DMS53 treated with DMSO at 0.1 percent for 48 hours (cell line): ENCODE data around the gene ADAMTS12.

Source experiments
- DNase-seq: peaks from one replicate; lab custom pipeline; 2025; ENCODE audit not compliant: unreplicated experiment; lab: John Stamatoyannopoulos, UW

The ADAMTS12 gene

DNA sequence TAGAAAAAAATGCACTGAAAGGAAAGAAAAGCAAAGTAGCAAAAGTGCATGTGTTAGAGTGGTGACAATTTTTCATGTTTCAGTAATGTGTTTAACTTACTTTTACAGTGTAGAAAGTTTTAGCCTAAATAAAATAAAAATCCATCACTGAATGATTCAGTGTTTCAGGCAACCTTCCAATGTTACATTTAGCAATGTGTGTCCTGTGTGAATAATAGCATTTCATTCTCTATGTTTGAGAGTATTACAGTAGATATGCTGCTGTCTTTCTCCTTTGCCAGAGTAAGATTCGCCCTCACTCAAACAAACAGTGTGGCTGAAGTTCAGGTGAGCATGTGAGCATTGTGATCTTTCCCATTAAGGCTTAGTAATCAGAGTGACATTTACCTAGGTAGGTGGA lies 279.9 kb downstream of the ADAMTS12 start:
- DNase-seq: no peak

DNA sequence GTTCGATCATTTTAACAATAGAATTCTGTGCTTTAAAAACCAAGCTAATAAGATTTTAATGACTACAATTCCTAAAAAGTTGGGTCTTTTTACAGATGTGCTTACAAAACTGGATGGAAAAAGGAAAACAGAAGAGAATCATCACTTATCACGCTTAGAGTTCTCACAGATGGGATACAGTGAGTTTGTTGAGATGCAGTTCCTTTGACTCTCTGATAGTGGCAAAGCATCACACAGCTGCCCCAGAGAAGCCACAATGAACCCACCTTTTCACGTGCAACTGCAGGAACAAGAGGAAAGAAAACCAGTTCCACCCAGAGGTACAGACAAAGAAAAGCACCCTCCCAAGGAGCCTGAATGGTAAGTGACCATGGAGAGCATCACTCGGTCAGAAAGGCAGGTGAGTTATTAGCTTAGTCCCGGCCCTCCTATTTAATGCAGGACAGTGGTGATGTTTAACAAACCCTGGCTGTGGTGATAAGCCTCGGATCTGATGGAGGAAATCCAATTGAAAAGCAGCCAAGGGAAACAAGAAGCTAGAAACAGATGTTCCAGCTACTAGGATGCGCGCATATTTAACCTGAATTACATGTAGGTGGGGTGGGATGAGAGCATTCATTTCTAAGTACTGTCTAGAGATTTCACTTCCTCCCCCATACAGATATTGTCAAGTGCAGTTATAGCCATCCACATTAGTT lies 283.3 kb downstream of the ADAMTS12 start:
- DNase-seq: no peak

DNA sequence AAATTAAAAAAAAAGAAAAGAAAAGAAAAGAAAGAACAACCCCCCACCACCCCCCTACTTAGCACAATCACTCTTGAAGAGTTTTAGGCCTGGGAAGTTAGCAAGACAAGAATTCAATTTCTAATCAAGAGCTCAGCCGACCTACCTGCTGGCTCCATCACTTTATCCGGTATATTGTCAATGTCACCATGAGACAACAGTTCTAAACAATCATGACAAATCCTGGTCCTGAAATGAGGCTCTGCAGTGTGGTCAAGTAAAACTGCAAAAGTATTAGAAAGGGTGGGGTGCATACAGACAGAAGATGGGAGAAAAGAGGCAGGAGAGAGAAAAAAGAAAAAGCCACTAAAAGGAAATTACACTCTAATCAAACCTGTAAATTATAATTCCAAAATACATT lies 287.3 kb downstream of the ADAMTS12 start:
- DNase-seq: no peak

DNA sequence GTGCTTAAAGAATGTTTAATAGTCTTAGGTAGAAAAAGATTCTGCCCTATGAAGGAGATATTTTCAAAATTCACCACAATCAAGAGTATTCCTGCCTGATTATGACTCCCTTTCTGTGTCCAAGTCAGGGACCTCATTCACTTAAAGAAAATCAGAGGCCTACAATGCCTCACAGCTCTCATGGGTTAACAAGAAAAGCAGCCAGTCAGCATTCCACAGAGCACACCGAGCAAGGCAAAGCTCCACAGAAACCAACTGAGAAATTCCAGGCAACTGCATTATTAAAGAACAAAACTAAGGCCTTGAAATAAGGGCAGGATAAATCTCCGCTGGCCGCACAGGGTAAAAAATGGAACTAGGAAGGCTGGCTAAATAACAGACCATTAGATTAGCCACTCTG lies 289.9 kb downstream of the ADAMTS12 start:
- DNase-seq: no peak

DNA sequence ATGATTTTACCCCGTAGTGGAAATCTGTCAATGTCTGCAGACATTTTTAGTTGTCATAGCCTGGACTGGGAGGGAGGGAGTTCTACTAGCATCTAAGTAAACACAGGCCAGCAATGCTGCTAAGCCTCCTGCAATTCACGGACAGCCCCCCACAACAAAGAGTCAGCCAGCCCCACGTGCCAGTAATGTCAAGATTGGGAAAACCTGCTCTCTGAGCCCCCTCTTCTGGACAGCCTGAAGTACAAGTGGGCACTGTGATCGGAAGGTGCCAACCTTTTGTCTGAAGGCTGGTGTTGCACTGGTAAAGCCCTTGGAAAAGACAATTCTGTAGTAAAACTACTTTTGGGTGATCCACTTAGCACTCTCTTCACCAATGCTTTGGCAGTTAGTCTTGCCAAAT lies 296.5 kb downstream of the ADAMTS12 start:
- DNase-seq: no peak

DNA sequence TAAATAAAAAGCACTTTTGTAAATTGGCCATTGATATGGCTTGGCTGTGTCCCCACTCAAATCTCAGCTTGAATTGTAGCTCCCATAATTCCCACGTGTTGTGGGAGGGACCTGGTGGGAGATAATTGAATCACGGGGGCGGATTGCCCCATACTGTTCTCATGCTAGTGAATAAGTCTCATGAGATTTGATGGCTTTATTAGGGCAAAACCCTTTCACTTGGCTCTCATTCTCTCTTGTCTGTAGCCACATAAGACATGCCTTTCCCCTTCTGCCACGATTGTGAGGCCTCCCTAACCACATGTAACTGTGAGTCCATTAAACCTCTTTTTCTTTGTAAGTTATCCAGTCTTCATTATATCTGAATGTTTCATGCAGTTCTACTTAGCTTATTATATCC lies 297.8 kb downstream of the ADAMTS12 start:
- no peak for DNase-seq

DNA sequence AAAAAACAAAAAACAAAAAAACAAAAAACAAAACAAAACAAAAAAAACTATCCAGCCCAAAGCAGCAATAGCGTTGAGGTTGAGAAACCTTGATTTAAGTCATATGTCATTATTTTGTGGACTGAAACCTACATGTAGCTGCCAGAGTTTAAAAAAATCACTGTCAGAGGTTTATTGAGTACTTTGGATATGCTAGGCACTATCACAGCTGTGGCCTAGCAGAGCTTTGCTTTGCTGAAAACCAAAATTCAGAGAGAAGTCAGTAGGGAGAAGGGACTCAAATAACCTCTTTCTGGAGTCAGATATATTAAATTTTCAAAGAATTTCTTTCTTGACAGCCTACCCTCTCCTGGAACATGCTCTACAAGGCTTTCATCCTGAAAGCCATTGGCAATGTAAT lies 299.5 kb downstream of the ADAMTS12 start:
- no peak for DNase-seq

DNA sequence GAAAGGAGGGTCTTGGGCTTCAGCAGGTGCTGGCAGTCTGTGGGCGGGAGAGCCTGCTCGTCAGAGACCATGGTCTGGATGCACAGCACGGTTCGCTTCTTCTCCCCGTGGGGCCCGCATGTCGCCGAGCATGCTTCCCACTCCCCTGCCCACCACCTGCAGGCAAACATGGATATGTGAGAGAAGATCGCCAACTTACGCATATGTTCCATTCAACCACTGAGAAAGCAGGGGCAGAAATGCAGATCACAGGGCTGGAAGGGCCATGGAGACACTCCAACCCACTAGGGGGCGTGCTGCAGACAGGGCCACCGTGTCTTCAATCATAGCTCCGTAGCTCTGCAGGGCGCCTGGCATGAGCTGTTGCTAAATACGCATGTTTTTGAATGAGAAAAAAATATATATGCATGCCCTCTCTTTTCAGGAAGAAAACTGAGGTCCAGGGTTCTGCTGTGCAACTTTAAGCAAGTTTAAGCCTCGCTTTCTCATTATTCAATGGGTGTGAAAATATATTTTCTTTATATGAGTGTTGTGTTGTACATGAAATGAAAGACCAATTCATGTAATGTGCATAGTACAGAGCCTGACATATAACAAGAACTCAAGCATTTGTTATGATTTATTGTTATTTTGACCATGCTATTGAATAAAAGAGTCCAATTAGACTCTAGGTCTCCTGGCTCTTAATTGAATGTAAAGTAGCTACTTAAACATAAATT lies 303.0 kb downstream of the ADAMTS12 start:
- DNase-seq: peak; percentile 13

DNA sequence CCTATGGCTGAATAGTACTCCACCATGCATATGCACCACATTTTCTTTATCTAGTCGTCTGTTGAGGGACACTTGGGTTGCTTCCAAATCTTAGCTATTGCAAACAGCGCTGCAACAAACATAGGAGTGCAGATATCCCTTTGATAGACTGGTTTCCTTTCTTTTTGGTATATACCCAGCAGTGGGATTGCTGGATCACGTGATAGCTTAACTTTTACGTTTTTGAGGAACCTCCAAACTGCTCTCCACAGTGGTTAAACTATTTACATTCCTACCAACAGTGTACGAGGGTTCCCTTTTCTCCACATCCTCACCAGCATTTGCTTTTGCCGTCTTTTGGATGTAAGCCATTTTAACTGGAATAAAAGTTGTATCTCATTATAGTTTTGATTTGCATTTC lies 308.5 kb downstream of the ADAMTS12 start:
- DNase-seq: no peak

DNA sequence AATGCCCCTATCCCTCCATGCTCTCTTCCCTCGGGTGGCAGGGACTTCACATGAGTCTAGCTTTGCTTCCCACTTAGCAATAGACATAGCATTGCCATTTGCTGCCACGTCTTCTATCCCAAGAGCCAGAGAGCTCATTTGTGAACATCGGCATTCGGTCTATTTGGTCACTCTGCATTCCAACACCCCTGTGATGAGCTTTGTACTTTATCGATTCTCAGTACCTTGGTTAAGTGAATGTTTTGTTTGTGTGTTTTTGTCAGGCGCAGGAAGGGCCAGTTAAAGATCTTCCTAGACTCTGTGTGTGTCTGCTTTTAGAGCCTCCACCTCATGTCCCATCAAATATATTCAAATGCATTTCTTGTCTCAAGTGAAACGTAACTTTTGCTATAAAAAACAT lies 309.4 kb downstream of the ADAMTS12 start:
- DNase-seq: no peak

DNA sequence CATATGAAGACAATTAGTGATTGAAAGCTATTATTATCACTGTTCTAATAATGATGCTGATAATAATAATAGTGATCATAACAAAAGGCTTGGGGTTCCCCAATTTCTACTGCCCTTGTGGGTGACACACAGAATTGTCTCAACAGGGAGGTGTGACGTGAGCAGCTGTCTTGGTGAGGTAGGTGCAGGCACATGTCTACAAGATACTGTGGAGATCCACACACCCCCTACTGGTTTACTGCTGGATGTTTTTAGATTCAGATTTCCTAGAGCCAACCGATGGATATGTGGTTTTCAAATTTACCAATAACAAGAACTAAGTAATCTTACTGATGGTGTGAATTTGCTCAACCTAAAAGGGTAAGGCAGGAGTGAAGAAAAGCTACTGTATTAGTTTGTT lies 312.0 kb downstream of the ADAMTS12 start:
- no peak for DNase-seq

DNA sequence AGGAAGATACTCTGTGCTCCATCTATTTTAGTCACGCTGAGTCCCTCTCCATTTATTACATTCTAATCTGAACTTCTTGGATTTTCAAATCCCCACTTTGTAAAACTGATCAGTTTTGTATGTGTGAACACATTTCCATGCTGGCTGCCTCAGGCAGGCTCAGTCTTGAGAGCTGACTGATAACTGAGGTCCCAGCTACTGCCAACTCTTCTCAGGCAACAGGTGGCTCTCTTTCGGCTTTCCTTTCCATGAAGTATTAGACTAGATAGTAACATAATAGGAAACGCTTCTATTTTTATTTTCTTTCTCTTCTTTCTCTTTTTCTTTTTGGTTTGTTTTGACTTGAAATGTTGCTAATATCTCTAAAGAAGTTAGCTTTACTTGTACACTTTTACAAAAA lies 312.6 kb downstream of the ADAMTS12 start:
- no peak for DNase-seq

DNA sequence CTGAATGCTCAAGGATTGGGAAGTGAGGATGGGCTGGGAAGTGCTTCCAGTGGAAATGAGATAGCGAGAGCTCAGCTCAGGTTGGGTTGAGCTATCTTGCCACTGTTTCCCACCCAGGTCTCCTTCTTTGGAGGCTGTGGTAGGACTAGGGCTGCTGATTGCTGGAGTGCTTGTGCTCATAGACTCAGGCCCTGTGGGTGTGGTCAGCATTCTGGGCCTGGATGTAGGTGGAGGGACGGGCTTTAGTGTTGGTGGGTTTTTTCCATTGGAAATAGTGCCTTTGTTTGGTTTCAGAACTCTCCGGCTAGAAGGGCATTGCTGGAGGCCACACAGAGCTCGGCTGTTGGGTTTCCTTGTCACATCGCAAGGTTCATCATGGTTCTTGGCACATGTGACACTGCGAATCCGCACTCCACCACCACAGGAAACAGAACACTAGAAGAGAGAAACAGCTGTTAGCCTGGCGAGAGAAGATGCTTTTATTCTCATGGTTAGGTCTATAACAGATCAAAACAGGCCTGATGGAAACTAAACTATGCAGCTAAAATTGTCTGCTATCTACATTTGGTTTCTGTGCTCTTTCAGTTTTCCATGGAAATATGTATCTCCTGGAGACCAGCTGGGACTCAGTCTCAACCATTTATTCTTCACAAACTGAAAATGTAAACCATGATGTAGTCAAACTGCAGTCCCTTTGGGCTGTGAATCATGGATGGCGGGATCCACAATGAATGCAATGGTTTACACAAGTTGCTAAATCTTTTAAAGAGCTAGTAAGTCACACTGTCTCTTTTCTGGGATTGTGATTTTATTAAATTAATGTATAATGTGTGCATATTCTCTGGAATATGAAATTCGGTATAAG lies 314.8 kb downstream of the ADAMTS12 start:
- no peak for DNase-seq

DNA sequence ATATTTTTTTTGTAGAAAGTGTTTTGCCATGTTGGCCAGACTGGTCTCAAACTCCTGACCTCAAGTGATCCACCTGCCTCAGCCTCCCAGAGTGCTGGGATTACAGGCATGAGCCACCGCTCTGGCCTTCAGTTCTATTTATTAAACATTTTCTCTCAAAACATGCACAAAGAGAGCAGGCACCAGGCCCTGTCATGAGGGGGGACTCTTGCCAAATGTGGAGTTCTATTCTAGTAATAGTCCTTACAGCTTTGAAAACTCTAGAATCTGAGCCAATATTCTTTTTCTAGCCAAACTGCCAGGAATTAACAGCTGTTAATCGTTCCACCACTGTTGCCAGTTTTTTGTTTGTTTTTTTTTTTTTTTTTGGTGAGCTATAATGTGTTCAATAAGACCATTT lies 326.5 kb downstream of the ADAMTS12 start:
- DNase-seq: no peak

DNA sequence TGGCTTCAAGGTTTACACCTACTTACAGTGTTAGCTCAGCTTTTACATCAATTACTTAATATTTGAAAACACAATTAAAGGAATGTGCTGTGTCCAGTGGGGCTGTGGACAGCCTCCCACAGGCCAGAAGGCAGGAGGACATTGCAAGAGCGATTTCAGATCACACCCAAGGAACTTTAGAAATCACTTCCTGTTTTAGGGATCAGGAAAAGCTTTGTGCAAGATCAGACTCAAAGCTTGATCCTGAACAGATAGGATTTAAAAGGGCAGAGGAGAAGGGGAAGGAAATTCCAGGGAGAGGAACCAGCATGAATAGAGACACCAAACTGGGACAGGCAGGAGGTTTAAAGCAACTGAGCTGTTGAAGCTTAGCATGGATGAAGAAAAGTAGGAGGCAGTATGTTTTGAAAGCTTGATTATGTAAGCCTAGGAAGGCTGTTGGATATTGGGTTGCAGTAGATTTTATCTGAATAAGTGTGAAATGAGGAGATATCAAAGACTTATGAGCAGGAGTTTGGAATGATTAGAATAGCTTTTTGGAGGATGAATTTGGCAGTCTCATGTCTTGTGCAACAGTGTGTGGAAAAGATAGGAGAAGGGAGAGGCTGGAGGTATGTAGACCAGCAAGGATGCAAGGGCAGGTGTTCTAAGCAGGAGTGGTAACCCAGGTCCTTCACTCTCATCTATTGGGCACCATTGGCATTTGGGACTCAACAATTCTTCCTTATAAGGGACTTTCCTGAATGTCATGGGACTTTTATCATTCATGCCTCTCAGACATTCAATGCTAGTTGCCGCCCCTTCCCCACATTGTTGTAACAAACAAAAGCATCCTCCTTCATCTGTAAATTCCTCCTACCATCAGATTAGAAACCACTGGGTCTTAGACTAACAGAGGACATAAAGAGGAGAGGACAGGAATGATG lies 327.5 kb downstream of the ADAMTS12 start:
- DNase-seq: no peak

DNA sequence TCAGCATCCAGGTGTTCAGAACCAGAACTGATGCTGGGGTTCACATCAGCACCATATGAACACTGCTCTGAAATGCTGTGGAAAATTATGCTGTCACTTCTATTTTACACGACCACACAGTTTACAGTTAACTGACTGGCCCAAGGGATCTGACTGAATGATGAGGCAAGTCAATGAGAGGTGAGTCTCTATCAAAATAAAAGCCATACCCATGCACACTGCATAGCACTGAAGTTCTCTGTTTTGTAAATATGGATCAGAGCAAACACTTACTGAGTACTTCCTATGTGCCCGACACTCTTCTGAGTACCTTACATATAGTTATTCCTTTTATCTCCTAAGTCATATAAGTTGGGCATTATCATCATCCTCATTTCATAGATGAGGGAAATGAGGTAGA lies 328.3 kb downstream of the ADAMTS12 start:
- no peak for DNase-seq

DNA sequence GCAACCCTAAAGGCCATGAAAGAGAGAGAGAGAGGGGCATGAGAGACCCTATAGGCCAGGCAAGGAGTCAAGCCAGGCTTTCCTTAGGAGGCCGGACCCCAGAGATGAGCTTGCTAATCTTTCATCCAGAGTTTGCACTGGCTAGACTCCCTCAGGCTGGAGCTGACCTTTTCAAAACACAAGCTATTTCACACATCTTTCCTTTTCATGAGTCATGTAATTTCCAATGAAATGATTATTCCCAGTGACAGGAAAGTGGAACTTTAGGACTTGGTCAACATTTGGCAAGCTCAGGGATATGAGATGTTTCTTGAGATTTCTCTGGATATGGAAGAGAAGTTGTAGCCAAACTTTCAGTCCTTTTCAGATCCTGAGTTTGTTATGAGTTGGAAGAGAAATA lies 333.3 kb downstream of the ADAMTS12 start:
- DNase-seq: no peak

DNA sequence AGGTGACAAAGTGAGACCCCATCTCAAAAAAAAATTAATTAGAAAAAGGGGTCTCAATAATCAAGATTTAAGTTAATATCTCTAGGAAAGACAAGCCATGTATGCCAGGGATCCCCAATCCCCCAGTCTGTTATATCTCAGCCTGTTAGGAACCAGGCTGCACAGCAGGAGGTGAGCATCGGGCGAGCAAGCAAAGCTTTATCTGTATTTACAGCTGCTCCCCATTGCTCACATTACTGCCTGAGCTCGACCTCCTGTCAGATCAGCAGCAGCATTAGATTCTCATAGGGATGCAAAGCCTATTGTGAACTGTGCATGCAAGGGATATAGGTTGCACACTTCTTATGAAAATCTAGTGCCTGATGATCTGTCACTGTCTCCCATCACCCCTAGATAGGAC lies 334.2 kb downstream of the ADAMTS12 start:
- no peak for DNase-seq

DNA sequence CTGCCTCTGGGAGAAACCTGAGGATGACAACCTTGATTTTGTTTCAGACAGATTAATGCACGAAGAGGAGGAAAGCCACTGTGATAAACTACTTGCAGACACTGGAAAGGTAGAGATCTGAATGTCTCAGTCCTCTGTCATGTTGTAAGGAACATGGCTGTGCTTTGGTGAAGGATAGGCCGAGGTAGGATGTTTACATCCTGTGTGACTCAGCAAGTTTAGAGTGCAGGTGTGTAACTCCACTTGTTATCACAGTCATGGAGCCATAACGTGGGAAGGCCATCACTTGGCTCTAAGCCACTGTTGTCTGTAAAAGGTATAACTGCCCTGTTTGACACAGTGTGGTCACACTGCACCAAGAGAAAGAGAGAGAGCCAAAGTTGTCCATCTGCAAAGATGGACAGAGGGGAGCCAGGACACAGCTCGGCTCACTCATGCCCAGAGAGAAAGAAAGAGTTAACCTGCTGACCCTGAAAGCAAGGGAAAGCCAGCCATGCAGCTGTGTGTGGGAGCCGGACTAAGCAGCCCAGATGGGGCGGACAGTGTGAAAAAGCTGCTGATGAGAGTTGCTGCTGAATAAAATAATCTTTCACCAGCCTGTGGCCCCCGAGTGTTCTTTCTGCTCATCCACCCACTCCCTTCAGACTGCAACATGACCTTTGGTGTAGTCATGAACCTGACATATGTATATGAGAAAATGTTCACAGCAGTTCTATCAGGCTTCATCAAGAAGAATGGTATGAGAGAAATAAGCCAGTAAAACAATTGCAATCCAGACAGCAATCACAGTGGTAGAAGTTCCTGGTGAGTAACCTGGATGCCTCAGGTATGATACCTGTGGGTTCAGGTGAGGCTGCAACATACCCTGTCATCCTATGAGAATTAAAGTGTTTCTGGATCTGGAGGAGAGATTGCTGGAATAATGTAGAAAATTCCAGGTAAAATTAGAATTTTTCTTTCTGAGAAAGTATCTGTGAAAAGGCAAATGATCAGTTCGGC lies 335.2 kb downstream of the ADAMTS12 start:
- no peak for DNase-seq
